HEK293T (cell line): ENCODE data around the gene RNF224.

Experiments used
- CTCF ChIA-PET: fragments of 350-600 bp; formaldehyde crosslinking; extraction: SDS; loops from one replicate; lab custom pipeline; 2021; ENCODE audit warnings: antibody characterized with exemption, inconsistent platforms; lab: Yijun Ruan, JAX
- POLR2A ChIA-PET: fragments of 350-600 bp; formaldehyde crosslinking; extraction: SDS; loops from one replicate; lab custom pipeline; 2020; ENCODE audit warnings: antibody characterized with exemption, inconsistent platforms; lab: Yijun Ruan, JAX
- DNase-seq: peaks from one replicate; pipeline ENCODE4 v3.0.0; 2012; ENCODE audit warnings: mixed read lengths; ENCODE audit errors: extremely low spot score
- ARNT ChIP-seq: fragments of 450-650 bp; IDR thresholded peaks from 2 replicates; pipeline ENCODE4 v1.6.1; 2017; ENCODE audit warnings: mild to moderate bottlenecking
- BHLHE40 ChIP-seq: fragments of 450-650 bp; IDR thresholded peaks from 2 replicates; pipeline ENCODE4 v1.6.1; 2016; ENCODE audit warnings: mild to moderate bottlenecking, moderate library complexity, borderline replicate concordance
- CTBP1 ChIP-seq: fragments of 450-650 bp; IDR thresholded peaks from 2 replicates; pipeline ENCODE4 v1.6.1; 2016; ENCODE audit warnings: borderline replicate concordance
- ELF4 ChIP-seq: fragments of 450-650 bp; IDR thresholded peaks from 2 replicates; pipeline ENCODE4 v1.6.1; 2017; ENCODE audit warnings: antibody characterized with exemption
- FOXA1 ChIP-seq: fragments of 450-650 bp; IDR thresholded peaks from 2 replicates; pipeline ENCODE4 v1.6.1; 2016; ENCODE audit warnings: mild to moderate bottlenecking
- FOXK2 ChIP-seq: fragments of 450-650 bp; IDR thresholded peaks from 2 replicates; pipeline ENCODE4 v1.6.1; 2016; ENCODE audit warnings: mild to moderate bottlenecking
- FOXM1 ChIP-seq: fragments of 450-650 bp; IDR thresholded peaks from 2 replicates; pipeline ENCODE4 v1.6.1; 2017; ENCODE audit warnings: mild to moderate bottlenecking, borderline replicate concordance
- HDGF ChIP-seq: fragments of 450-650 bp; IDR thresholded peaks from 2 replicates; pipeline ENCODE4 v1.6.1; 2017; ENCODE audit warnings: antibody characterized with exemption, borderline replicate concordance
- L3MBTL2 ChIP-seq: fragments of 450-650 bp; conservative IDR thresholded peaks from 2 replicates; pipeline ENCODE4 v1.6.1; 2016; ENCODE audit warnings: mild to moderate bottlenecking
- LEF1 ChIP-seq: fragments of 450-650 bp; IDR thresholded peaks from 2 replicates; pipeline ENCODE4 v1.6.1; 2017; ENCODE audit warnings: mild to moderate bottlenecking, borderline replicate concordance
- NFRKB ChIP-seq: fragments of 450-650 bp; IDR thresholded peaks from 2 replicates; pipeline ENCODE4 v1.6.1; 2016; ENCODE audit warnings: mild to moderate bottlenecking, moderate library complexity
- PKNOX1 ChIP-seq: fragments of 450-650 bp; IDR thresholded peaks from 2 replicates; pipeline ENCODE4 v1.6.1; 2016
- SP1 ChIP-seq: fragments of 450-650 bp; IDR thresholded peaks from 2 replicates; pipeline ENCODE4 v1.6.1; 2017
- SUZ12 ChIP-seq: fragments of 450-650 bp; IDR thresholded peaks from 2 replicates; pipeline ENCODE4 v1.6.1; 2016; ENCODE audit warnings: mild to moderate bottlenecking
- TARDBP ChIP-seq: fragments of 450-650 bp; IDR thresholded peaks from 2 replicates; pipeline ENCODE4 v1.6.1; 2016
- ZNF384 ChIP-seq: fragments of 450-650 bp; IDR thresholded peaks from 2 replicates; pipeline ENCODE4 v1.6.1; 2016

Gene RNF224

GRCh38 chr9:137218212-137218753 lies 9.0 kb upstream of the RNF224 start:
- no peak for DNase-seq
- CTCF ChIA-PET, result no interaction called here
- POLR2A ChIA-PET, result interaction anchor here (1.7 kb wide), 1 partner anchor 14 kb away, joined by 5 read pairs; the partner anchor contains the start of genes NDOR1 and TMEM203
- no peak for TF ChIP-seq HDGF
- TF ChIP-seq NFRKB, result no peak
- no peak for TF ChIP-seq SP1
- TF ChIP-seq SUZ12, result no peak

- POLR2A ChIA-PET, result interaction anchor here (1.1 to 1.7 kb wide), 2 partner anchors 14 to 30 kb away, joined by 3 to 5 read pairs; partner anchors contain the start of genes ANAPC2, NDOR1, SSNA1 and TMEM203
- TF ChIP-seq BHLHE40, result no peak
- TF ChIP-seq FOXM1, result no peak
- TF ChIP-seq FOXA1, result no peak
- no peak for TF ChIP-seq L3MBTL2
- no peak for TF ChIP-seq ARNT
- no peak for TF ChIP-seq ZNF384
- no peak for TF ChIP-seq SP1
- TF ChIP-seq LEF1, result no peak
- TF ChIP-seq PKNOX1, result no peak
- TF ChIP-seq NFRKB, result no peak
- TF ChIP-seq CTBP1, result no peak
- TF ChIP-seq SUZ12, result no peak
- TF ChIP-seq HDGF, result no peak
- no peak for TF ChIP-seq FOXK2
- TF ChIP-seq ELF4, result no peak
- no peak for TF ChIP-seq TARDBP
- CTCF ChIA-PET, result no interaction called here
- no peak for DNase-seq
These were observed 8.5 kb upstream of the RNF224 start for GRCh38 chr9:137218754-137219271.

- TF ChIP-seq SP1, result no peak
- TF ChIP-seq ARNT, result no peak
- TF ChIP-seq HDGF, result no peak
- no peak for TF ChIP-seq NFRKB
- no peak for TF ChIP-seq PKNOX1
- TF ChIP-seq ELF4, result no peak
- TF ChIP-seq BHLHE40, result no peak
- no peak for TF ChIP-seq LEF1
- TF ChIP-seq CTBP1, result no peak
- no peak for TF ChIP-seq ZNF384
- TF ChIP-seq SUZ12, result no peak
- TF ChIP-seq TARDBP, result no peak
- TF ChIP-seq FOXM1, result no peak
- TF ChIP-seq L3MBTL2, result no peak
- TF ChIP-seq FOXK2, result no peak
- no peak for TF ChIP-seq FOXA1
- no peak for DNase-seq
- CTCF ChIA-PET, result no interaction called here
- POLR2A ChIA-PET, result interaction anchor here (1.1 to 4.4 kb wide), 3 partner anchors 10 to 31 kb away, joined by 3 to 20 read pairs (median 6); partner anchors contain the start of genes ANAPC2, SSNA1 and TUBB4B
These were observed 7.5 kb upstream of the RNF224 start for GRCh38 chr9:137219757-137220316.

- ChIA-PET CTCF (no interaction called here), POLR2A (interaction anchor here (2.1 to 4.4 kb wide), 2 partner anchors 10 to 20 kb away, joined by 6 to 20 read pairs; partner anchors contain the start of gene TUBB4B)
- DNase-seq, result no peak
- TF ChIP-seq ELF4, result no peak
- TF ChIP-seq BHLHE40, result no peak
- TF ChIP-seq FOXM1, result no peak
- TF ChIP-seq TARDBP, result no peak
These were observed 6.8 kb upstream of the RNF224 start for GRCh38 chr9:137220317-137221094.

- ChIA-PET POLR2A (interaction anchor here (2.1 to 4.4 kb wide), 2 partner anchors 11 to 19 kb away, joined by 6 to 20 read pairs; partner anchors contain the start of gene TUBB4B), CTCF (no interaction called here)
- DNase-seq, result no peak
- TF ChIP-seq SUZ12 (no peak), ARNT (no peak), FOXK2 (no peak), HDGF (no peak), BHLHE40 (no peak), L3MBTL2 (no peak), LEF1 (no peak), FOXM1 (no peak), PKNOX1 (no peak), CTBP1 (no peak), FOXA1 (no peak)
These were observed 6.2 kb upstream of the RNF224 start for GRCh38 chr9:137221095-137221505.
